ENCODE measurements around the gene EARS2.
A peak's percentile ranks its signal among the peaks of the same experiment; 100 is the strongest.
"Not testable (repeated sequence)": the region's sequence is repeated elsewhere in the genome, so short reads cannot be mapped to it uniquely, and the experiment has no call there.

The EARS2 gene

GRCh38 chr16:23505671-23506605 lies 51.2 kb downstream of the EARS2 start:
- DNase-seq (ENCODE audit: low spot score), result no peak

- no peak for DNase-seq (ENCODE audit: low spot score)
These were observed 51.9 kb downstream of the EARS2 start for GRCh38 chr16:23505180-23505665.

GRCh38 chr16:23504453-23505179 lies 52.5 kb downstream of the EARS2 start:
- peak; percentile 64 for DNase-seq (ENCODE audit: low spot score)

- no peak for DNase-seq (ENCODE audit: low spot score)
These were observed 53.1 kb downstream of the EARS2 start for GRCh38 chr16:23504076-23504452.

GRCh38 chr16:23502466-23502865 lies 54.7 kb downstream of the EARS2 start:
- no peak for DNase-seq (ENCODE audit: low spot score)

GRCh38 chr16:23501291-23501690 lies 55.9 kb downstream of the EARS2 start:
- no peak for DNase-seq (ENCODE audit: low spot score)

- DNase-seq (ENCODE audit: low spot score), result no peak
These were observed 56.3 kb downstream of the EARS2 start for GRCh38 chr16:23500862-23501225.

GRCh38 chr16:23500212-23500861 lies 56.8 kb downstream of the EARS2 start:
- DNase-seq (ENCODE audit: low spot score), result no peak

- DNase-seq (ENCODE audit: low spot score), result no peak
These were observed 57.3 kb downstream of the EARS2 start for GRCh38 chr16:23499801-23500200.

GRCh38 chr16:23498863-23499262 lies 58.3 kb downstream of the EARS2 start:
- no peak for DNase-seq (ENCODE audit: low spot score)

- no peak for DNase-seq (ENCODE audit: low spot score)
These were observed 59.6 kb downstream of the EARS2 start for GRCh38 chr16:23497543-23497868.

GRCh38 chr16:23496821-23497542 lies 60.2 kb downstream of the EARS2 start:
- DNase-seq (ENCODE audit: low spot score), result no peak

- DNase-seq (ENCODE audit: low spot score), result no peak
These were observed 61.5 kb downstream of the EARS2 start for GRCh38 chr16:23495671-23496070.

- no peak for DNase-seq (ENCODE audit: low spot score)
These were observed 63.0 kb downstream of the EARS2 start for GRCh38 chr16:23494188-23494587.

- no peak for DNase-seq (ENCODE audit: low spot score)
These were observed 65.4 kb downstream of the EARS2 start for GRCh38 chr16:23491490-23492391.

- DNase-seq (ENCODE audit: low spot score), result no peak
These were observed 70.7 kb downstream of the EARS2 start for GRCh38 chr16:23486480-23486879.

- DNase-seq (ENCODE audit: low spot score), result no peak
These were observed 71.3 kb downstream of the EARS2 start for GRCh38 chr16:23485841-23486240.

- no peak for DNase-seq (ENCODE audit: low spot score)
These were observed 71.9 kb downstream of the EARS2 start for GRCh38 chr16:23485257-23485614.

- DNase-seq (ENCODE audit: low spot score), result no peak
These were observed 72.5 kb downstream of the EARS2 start for GRCh38 chr16:23484510-23485256.

- not testable (repeated sequence) for DNase-seq (ENCODE audit: low spot score)
These were observed 73.7 kb downstream of the EARS2 start for GRCh38 chr16:23483492-23483891.

Measured in SW480 (cell line).